Stimulated activated CD4-positive, alpha-beta T cell treated with anti-CD3 and anti-CD28 coated beads, Interleukin-12 subunit alpha, Interleukin-12 subunit beta, amount 100 ng/mL, for 4 hours (primary cell): ENCODE data around the gene LUZP1.

Source experiments
- DNase-seq: peaks from one replicate; pipeline ENCODE4 v3.0.0-alpha.2; 2020

LUZP1 gene

GRCh38 chr1:23080885-23081284 is 87.8 kb downstream of the LUZP1 start:
- DNase-seq = no peak

- DNase-seq = no peak
Observed at GRCh38 chr1:23079025-23079424, 89.6 kb downstream of the LUZP1 start.

DNA sequence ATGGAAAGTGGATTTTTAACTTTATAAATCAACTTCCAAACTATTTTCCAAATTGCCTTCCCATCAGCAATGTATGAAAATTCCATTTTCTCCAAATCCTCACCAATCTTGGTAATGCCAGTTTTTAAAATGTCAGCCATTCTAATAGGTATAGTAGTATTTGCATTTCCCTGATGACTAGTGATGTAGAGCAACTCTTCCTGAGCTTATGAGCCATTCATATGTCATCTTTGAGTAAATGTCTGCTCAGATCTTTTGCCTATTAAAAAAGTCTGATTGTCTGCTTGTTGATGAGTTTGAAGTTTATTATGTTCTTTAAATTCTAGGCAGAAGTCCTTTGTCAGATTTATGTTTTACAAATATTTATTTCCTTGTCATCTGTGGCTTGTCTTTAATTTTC is 94.6 kb downstream of the LUZP1 start:
- DNase-seq = no peak

DNA sequence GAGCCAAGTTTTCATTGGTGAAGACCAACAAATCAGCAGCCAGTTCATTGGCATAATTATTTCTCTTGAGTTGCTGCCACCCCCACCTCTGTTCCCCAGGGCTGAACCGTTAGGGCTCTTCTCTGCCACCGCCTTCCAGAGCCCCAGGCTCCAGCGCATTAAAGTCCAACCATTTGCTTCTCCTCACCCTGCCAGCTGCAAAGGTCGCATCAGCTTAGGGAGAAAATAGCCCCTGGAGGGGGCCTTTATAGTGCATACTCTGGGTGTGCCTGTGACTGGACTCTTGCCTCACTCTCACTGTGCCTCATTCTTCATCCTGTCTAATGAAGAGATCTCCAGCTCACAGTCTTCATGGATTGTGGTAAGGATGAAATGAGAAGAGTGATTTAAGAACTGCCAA is 99.0 kb downstream of the LUZP1 start:
- DNase-seq = no peak

DNA sequence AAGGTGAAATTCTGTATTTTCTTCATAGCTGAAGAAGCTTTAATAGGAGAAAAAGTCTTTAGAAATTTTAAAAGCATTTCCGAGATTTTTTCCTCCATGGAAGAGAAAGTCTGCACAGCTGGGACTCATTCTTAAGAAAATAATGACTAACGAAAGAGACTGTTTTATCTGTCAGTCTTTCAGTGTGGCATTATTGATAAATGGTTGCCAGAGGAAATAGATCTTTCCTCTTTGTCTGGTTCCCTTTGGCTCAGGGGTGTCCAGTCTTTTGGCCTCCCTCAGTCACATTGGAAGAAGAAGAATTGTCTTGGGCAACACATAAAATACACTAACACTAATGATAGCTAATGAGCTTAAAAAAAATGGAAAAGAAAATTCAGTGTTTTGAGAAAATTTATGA is 99.5 kb downstream of the LUZP1 start:
- DNase-seq = no peak

DNA sequence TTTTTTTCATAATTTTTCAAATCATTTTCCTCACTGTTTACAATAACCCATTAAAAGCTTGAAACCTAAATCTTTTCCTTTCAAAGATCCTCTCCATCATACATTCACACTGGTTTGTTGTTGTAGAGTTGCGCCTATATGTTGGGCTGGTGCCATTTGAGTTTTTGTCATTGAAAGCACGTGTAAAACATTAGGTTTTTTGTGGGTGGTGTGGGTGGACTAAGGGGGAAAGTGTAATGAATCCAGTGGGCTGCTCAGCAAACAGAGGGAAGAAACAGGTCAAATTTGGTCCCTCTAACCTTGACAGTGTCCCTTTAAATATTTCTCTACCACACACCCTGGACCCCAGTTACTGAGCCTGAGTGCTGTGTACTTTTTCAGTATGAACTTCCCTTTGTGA is 102.6 kb downstream of the LUZP1 start:
- DNase-seq = no peak

DNA sequence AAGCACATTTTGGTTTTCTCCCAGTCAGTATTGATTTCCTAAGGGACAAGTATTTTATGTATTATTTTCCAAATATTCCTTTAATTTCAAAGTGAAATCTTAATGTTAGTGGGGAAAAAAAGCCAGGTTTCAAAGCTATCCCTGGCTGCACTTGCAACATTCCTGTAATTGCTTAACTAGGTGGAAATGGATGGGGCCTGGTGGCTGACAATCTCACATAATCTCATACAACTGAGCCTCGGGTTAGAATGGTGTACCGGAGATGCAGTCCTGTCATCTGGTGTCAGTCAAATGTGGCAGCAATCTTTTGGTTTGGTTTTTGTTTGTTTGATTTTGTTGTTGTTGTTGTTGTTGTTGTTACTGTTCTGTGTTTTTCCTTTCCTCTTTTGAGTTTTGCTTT is 103.3 kb downstream of the LUZP1 start:
- no peak for DNase-seq

DNA sequence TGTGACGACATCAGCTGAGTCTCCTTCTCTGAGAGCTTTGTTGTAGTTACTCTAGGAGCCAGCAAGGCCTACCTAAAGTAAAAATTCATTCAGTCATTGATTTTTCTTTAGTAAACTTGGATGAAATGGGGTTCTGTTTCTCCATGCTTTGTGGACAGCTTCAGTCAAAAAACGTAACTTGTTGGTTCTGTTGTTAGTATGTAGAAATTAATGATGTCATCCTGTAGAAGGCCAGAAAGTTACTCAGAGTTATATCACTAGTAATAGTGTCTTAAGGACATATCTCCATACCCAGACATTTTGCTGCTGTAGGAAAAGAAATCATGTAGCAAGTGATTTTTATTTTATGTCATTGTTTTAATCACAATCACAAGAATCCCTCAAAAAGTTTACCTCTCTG is 106.4 kb downstream of the LUZP1 start:
- DNase-seq = no peak

DNA sequence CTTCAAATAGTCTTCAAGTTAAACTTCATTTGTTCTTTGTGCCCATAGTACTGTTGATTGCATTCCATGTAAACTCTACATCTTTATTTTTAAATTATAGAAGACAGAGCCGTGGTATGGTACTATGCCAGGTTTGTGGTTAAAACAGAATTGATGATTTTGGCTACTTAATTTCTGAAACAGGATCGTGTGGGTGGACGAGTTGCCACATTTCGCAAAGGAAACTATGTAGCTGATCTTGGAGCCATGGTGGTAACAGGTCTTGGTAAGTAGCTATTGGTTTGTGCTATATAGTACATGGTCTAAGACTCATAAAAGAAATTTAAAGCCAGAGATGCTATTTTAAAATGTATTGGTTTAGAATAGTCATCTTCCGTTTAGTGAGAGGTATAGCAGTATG is 111.4 kb downstream of the LUZP1 start:
- no peak for DNase-seq

DNA sequence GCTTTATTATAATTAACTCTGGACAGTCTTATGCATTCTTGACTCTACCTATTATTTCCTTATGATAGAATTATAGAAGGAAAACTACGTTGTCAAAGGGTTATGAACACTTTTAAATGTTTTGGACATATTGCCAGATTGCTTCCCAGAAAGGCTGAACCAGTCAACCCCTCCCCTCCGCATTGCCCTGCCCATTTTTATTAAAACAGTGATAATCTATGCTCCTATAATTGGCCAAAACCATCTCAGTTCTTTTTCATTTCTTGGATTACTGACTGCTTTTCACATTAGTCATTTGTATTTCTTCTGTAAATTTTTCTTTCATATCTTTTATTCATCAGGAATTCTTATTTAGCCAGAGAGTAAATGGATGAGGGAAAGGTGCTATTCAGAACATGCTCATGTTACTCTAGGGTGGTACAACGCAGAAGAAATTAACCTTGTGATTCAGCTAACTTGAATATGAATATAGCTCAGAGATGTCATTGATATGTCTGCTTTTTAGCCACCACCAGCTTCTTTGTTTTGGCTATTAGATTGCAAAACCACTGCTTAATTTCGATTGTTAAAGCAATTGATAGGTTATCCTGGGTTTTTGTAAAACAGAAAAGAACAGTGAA is 117.3 kb downstream of the LUZP1 start:
- no peak for DNase-seq

GRCh38 chr1:23050201-23050600 is 118.5 kb downstream of the LUZP1 start:
- no peak for DNase-seq

DNA sequence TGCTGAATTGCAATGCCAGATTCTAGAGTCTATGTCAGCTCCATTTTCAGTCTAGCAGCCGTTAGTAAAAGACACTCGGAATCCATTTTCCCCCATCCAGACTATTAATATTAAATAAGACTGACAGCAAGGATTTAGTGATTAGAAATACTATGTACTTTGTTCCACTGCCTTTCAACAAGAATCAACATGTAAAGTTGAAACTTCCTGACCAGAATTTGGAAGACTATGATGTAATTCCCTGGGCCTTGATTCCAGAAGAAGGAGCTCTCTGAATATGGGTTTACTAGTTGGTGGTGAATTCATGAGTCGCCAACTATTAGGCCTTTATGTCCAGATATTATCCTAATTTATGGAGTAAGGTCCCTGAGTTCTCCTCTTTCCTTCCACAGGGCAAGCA is 124.6 kb downstream of the LUZP1 start:
- DNase-seq = no peak

- no peak for DNase-seq
Observed at GRCh38 chr1:23040509-23040908, 128.1 kb downstream of the LUZP1 start.

- no peak for DNase-seq
Observed at GRCh38 chr1:23039308-23039826, 129.3 kb downstream of the LUZP1 start.

GRCh38 chr1:23037081-23037740 is 131.4 kb downstream of the LUZP1 start:
- DNase-seq = no peak

DNA sequence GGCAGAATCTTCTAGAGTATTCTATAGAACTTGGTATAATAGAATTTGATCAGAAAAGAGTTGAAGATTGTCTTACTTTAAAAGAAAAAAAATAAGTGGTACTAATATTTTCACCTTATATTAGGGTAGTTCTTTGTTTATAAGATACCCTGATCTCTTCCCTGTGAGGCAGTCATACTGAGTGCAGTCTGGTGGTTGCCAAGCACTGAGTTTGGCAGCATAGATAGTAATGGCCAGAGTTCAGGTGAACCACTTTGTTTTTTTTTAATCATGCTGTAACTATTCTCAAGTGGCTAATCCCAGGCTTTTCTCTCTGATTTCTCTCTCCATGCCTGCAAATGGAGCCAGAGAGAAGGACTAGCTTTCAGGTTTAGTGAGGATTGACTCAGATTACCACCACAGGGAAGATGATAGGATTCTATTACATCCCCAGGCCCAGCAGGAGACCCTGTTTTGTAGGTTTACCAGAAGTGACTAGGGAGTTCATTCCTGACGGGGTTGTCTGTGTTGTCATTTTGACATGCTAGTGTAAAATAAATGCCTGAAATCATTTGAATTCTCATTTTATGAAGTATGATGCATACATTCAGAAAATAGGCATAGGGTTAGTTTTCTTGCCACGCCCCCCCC is 132.7 kb downstream of the LUZP1 start:
- DNase-seq = no peak
